ENCODE results near the gene ADIPOQ. TPM values are rescaled to one million over a fixed set of nuclear protein-coding genes. Genes with fewer than 3 reads are reported as not detected.
A peak's percentile ranks its signal among the peaks of the same experiment; 100 is the strongest.

ADIPOQ gene
- total and polyA plus RNA-seq, 2 of the 4 experiments (the other 2 are of a cell fraction) = not detected

GRCh38 chr3:186826410-186826975, 16.0 kb upstream of the ADIPOQ start:
- Histone ChIP-seq H3K23ac (ENCODE audit: low read depth, low read length) (peak overlapping the region; percentile 71; the same call in 1 of the 2 replicates), H3K27me3 (ENCODE audit: control insufficient read depth, insufficient read depth, low read length) (peaks cover 26% of the 10 kb centered on the region), H3K4ac (ENCODE audit: low read depth, low read length) (peak overlapping the region; percentile 27; the same call in 1 of the 2 replicates), H4K20me1 (ENCODE audit: insufficient read depth, low read length) (no peaks in the 10 kb centered on the region), H3K56ac (ENCODE audit: extremely low read depth, insufficient read depth, low read length) (no peak overlapping the region), H3K9me1 (ENCODE audit: insufficient read depth, low read length) (no peaks in the 10 kb centered on the region; the same call in 1 of the 2 replicates), H2AFZ (replicated peaks; ENCODE audit: low read length, poor library complexity) (peak overlapping the region; percentile 44), H2AK9ac (replicated peaks; ENCODE audit: low read depth, low read length, poor library complexity) (peak overlapping the region; percentile 73), H3K27ac (ENCODE audit: insufficient read depth, low read length) (no peak overlapping the region), H2BK15ac (ENCODE audit: low read depth, low read length) (no peak overlapping the region), H3K14ac (replicated peaks; ENCODE audit: low read depth, low read length) (peak overlapping the region; percentile 10; the same call in 1 of the 2 replicates), H2BK5ac (ENCODE audit: low read depth, low read length, poor library complexity, severe bottlenecking) (no peak overlapping the region), H4K91ac (ENCODE audit: insufficient read depth, low read depth, low read length) (no peak overlapping the region), H3K9me3 (ENCODE audit: control insufficient read depth, insufficient read depth, low read length) (no peaks in the 10 kb centered on the region), H3K79me1 (ENCODE audit: low read depth in 1 of 2, low read length in 2 of 2) (peaks cover 0 to 11% of the 10 kb centered on the region in 2 experiments; a peak in 2 of 4 replicates), H3K4me2 (ENCODE audit: low read depth, low read length) (peak overlapping the region; percentile 52), H3K18ac (ENCODE audit: low read depth, low read length) (no peak overlapping the region), H4K5ac (ENCODE audit: low read depth, low read length) (no peak overlapping the region), H2AK5ac (ENCODE audit: low read depth, low read length) (peak overlapping the region; percentile 28; the same call in 1 of the 2 replicates), H3K4me1 (ENCODE audit: control insufficient read depth, insufficient read depth, low read length) (peaks cover 13% of the 10 kb centered on the region), H3K36me3 (ENCODE audit: control insufficient read depth, insufficient read depth, low read length) (no peaks in the 10 kb centered on the region), H3K9ac (ENCODE audit: low read depth, low read length) (no peak overlapping the region), H3K4me3 (ENCODE audit: insufficient read depth, low read depth, low read length) (peak overlapping the region; percentile 53; the same call in 1 of the 2 replicates), H2BK120ac (ENCODE audit: low read depth, low read length) (no peak overlapping the region), H4K8ac (ENCODE audit: low read depth in 2 of 2, low read length in 2 of 2) (peak overlapping the region in 1 of 2 experiments; percentile 54; a peak in 1 of 4 replicates), H2BK20ac (ENCODE audit: low read depth, low read length) (peak overlapping the region; percentile 33; the same call in 1 of the 2 replicates)
- in situ Hi-C loops (cut with MboI; ENCODE audit: low sequenced_read_pairs) = no loop called here
- dilution Hi-C loops (cut with HindIII; ENCODE audit: low sequenced_read_pairs, unreplicated experiment) = no loop called here
- ATAC-seq (ENCODE audit: low read depth) = no peak
- DNase-seq = no peak
- ChIA-PET POLR2A (ENCODE audit: unreplicated experiment) (no interaction called here), CTCF (no interaction called here)
- intact Hi-C loops (cut with micrococcal nuclease) = loop anchor here (2.0 to 10.0 kb wide), 2 partner anchors 104 to 562 kb away; partner anchors contain the start of gene ST6GAL1
- 0% methylated on average over 1 of the region's 14 CpGs; no CpG with 5 or more reads in 1 of the 2 experiments for WGBS, 2 experiments (ENCODE audit: extremely low coverage in 2 of 2, insufficient read length in 1 of 2)
- BruUV-seq (replicated peaks) = no TSS peak
- TF ChIP-seq CTCF (conservative IDR thresholded peaks at IDR 0.05; ENCODE audit: low read depth, low read length) (no peak), CHD1 (IDR thresholded peaks at IDR 0.05; ENCODE audit: low read depth, low read length) (no peak), RAD21 (IDR thresholded peaks at IDR 0.05; ENCODE audit: low read length) (no peak), SMC3 (IDR thresholded peaks at IDR 0.05; ENCODE audit: low read depth, low read length) (no peak), BHLHE40 (IDR thresholded peaks at IDR 0.05; ENCODE audit: low read depth, low read length) (no peak), MAFK (IDR thresholded peaks at IDR 0.05; ENCODE audit: low read depth, low read length) (no peak), NFE2L2 (IDR thresholded peaks at IDR 0.05; ENCODE audit: low read depth, low read length) (no peak), POLR2A (IDR thresholded peaks at IDR 0.05; ENCODE audit: low read depth, low read length) (no peak), FOS (IDR thresholded peaks at IDR 0.05; ENCODE audit: low read depth, low read length) (no peak), RFX5 (IDR thresholded peaks at IDR 0.05; ENCODE audit: low read depth, low read length) (no peak), ELK1 (IDR thresholded peaks at IDR 0.05; ENCODE audit: borderline replicate concordance, low read depth, low read length) (no peak), CEBPB (IDR thresholded peaks at IDR 0.05; ENCODE audit: low read depth, low read length) (no peak), MXI1 (IDR thresholded peaks at IDR 0.05; ENCODE audit: borderline replicate concordance, low read depth, low read length) (no peak), USF2 (IDR thresholded peaks at IDR 0.05; ENCODE audit: low read depth, low read length) (no peak), MAZ (IDR thresholded peaks at IDR 0.05; ENCODE audit: borderline replicate concordance, low read depth, low read length) (no peak)
